H1 (cell line): ENCODE data around the gene CXCL17. TPM values are rescaled to one million over a fixed set of nuclear protein-coding genes. Genes with fewer than 3 reads are reported as not detected.

ENCODE experiments used
- CTCF ChIA-PET: fragments of 300-600 bp; sonication (Branson Sonifier 250); formaldehyde crosslinking; loops from one replicate; lab custom pipeline; 2021; ENCODE audit not compliant: partially characterized antibody; lab: Charles Lee
- POLR2A ChIA-PET: fragments of 300-600 bp; sonication (Branson Sonifier 250); formaldehyde crosslinking; loops from one replicate; lab custom pipeline; 2021; ENCODE audit warnings: inconsistent platforms; ENCODE audit not compliant: partially characterized antibody; lab: Charles Lee
- DNase-seq, 2 experiments: peaks; one replicate each; pipeline versions ENCODE4 v3.0.0 to v3.0.0-alpha.2; 2010 to 2022; ENCODE audit warnings: low spot score in 2 of 2, low read depth in 1 of 2, mixed read lengths in 1 of 2
- FAIRE-seq: peaks from 2 replicates; lab custom pipeline; 2011; peaks lifted over from hg19 to GRCh38; lab: Jason Lieb, UNC
- H2AFZ ChIP-seq: 2 replicates; pipeline ENCODE4 v1.8.1; 2012; ENCODE audit warnings: low read length, inconsistent platforms
- H2AK5ac ChIP-seq: 2 replicates; pipeline ENCODE4 v1.6.1; 2013; ENCODE audit warnings: low read depth, low read length
- H2BK120ac ChIP-seq: replicated peaks from 2 replicates; pipeline ENCODE3; 2013; ENCODE audit warnings: low read depth, low read length, inconsistent platforms
- H2BK12ac ChIP-seq: 2 replicates; pipeline ENCODE4 v1.6.1; 2013; ENCODE audit warnings: low read depth, low read length
- H2BK15ac ChIP-seq: 2 replicates; pipeline ENCODE4 v1.6.1; 2013; ENCODE audit warnings: low read length
- H2BK20ac ChIP-seq: 2 replicates; pipeline ENCODE4 v1.6.1; 2013; ENCODE audit warnings: low read length
- H2BK5ac ChIP-seq: 2 replicates; pipeline ENCODE4 v1.6.1; 2013; ENCODE audit warnings: low read depth, low read length
- H3K14ac ChIP-seq: 2 replicates; pipeline ENCODE4 v1.6.1; 2013; ENCODE audit warnings: inconsistent platforms; ENCODE audit not compliant: insufficient read length
- H3K18ac ChIP-seq: 2 replicates; pipeline ENCODE4 v1.6.1; 2013; ENCODE audit warnings: low read length; ENCODE audit errors: extremely low read depth
- H3K23ac ChIP-seq: 2 replicates; pipeline ENCODE4 v1.6.1; 2013; ENCODE audit warnings: inconsistent platforms; ENCODE audit not compliant: insufficient read length
- H3K23me2 ChIP-seq: 2 replicates; pipeline ENCODE4 v1.6.1; 2013; ENCODE audit warnings: low read depth, low read length
- H3K27ac ChIP-seq: 2 replicates; pipeline ENCODE4 v1.6.1; 2011; ENCODE audit warnings: low read depth, low read length, inconsistent platforms
- H3K27me3 ChIP-seq, 4 experiments: replicated peaks in 1 of 4; 1 replicate in 1 of 4; 2 replicates in 3 of 4; pipeline versions ENCODE4 v1.6.1 to v1.8.1; 2011 to 2013; ENCODE audit warnings: low read length in 3 of 4, mild to moderate bottlenecking in 3 of 4, inconsistent platforms in 2 of 4, mixed read lengths in 2 of 4, moderate library complexity in 1 of 4; ENCODE audit not compliant: control insufficient read depth in 3 of 4, insufficient read depth in 3 of 4; ENCODE audit errors: extremely low read depth in 1 of 4
- H3K36me3 ChIP-seq, 4 experiments: 2 replicates each; pipeline versions ENCODE4 v1.6.1 to v1.8.1; 2011 to 2013; ENCODE audit warnings: mild to moderate bottlenecking in 4 of 4, low read length in 3 of 4, moderate library complexity in 2 of 4, control low read depth in 1 of 4, inconsistent platforms in 1 of 4; ENCODE audit not compliant: insufficient read depth in 4 of 4, control insufficient read depth in 2 of 4
- H3K4ac ChIP-seq: replicated peaks from 2 replicates; pipeline ENCODE3; 2013; ENCODE audit warnings: low read length, low read depth, mixed read lengths, inconsistent platforms; ENCODE audit not compliant: insufficient read length
- H3K4me1 ChIP-seq, 4 experiments: replicated peaks in 1 of 4; 1 replicate in 1 of 4; 2 replicates in 3 of 4; pipeline versions ENCODE4 v1.6.1 to v1.8.1; 2011 to 2013; ENCODE audit warnings: low read length in 3 of 4, inconsistent platforms in 2 of 4, mixed read lengths in 1 of 4; ENCODE audit not compliant: insufficient read depth in 4 of 4, control insufficient read depth in 3 of 4
- H3K4me2 ChIP-seq, 2 experiments: 2 replicates each; pipeline versions ENCODE4 v1.6.1 to v1.8.1; 2011 to 2013; ENCODE audit warnings: low read depth in 2 of 2, low read length in 2 of 2, control low read depth in 1 of 2, inconsistent platforms in 1 of 2, mild to moderate bottlenecking in 1 of 2; ENCODE audit not compliant: insufficient read depth in 1 of 2
- H3K4me3 ChIP-seq, 4 experiments: fragments of 200-600, 300-600 bp in 1 of 4; sonication (generic), shearing (Covaris generic), sonication (Bioruptor Twin) in 1 of 4; 2 replicates each; pipeline versions ENCODE4 v1.5.1 to v1.8.1; 2011 to 2016; ENCODE audit warnings: low read length in 4 of 4, low read depth in 3 of 4, control low read depth in 2 of 4, inconsistent platforms in 2 of 4, mild to moderate bottlenecking in 2 of 4, mixed read lengths in 1 of 4, moderate library complexity in 1 of 4; ENCODE audit not compliant: insufficient read depth in 2 of 4; ENCODE audit errors: extremely low read depth in 1 of 4
- H3K56ac ChIP-seq: replicated peaks from 2 replicates; pipeline ENCODE3; 2013; ENCODE audit warnings: low read depth, mild to moderate bottlenecking, mixed read lengths, low read length, inconsistent platforms; ENCODE audit not compliant: insufficient read length
- H3K79me1 ChIP-seq: 2 replicates; pipeline ENCODE4 v1.6.1; 2013; ENCODE audit warnings: low read depth, low read length, control low read depth
- H3K79me2 ChIP-seq, 2 experiments: 2 replicates each; pipeline versions ENCODE4 v1.6.1 to v1.8.1; 2012 to 2013; ENCODE audit warnings: low read length in 2 of 2, mild to moderate bottlenecking in 2 of 2, inconsistent platforms in 1 of 2; ENCODE audit not compliant: insufficient read depth in 2 of 2, control insufficient read depth in 1 of 2
- H3K9ac ChIP-seq, 4 experiments: replicated peaks in 1 of 4; 1 replicate in 1 of 4; 2 replicates in 3 of 4; pipeline versions ENCODE4 v1.6.1 to v1.8.1; 2011 to 2013; ENCODE audit warnings: low read depth in 3 of 4, low read length in 3 of 4, control low read depth in 2 of 4, mild to moderate bottlenecking in 2 of 4, moderate library complexity in 2 of 4, inconsistent platforms in 1 of 4; ENCODE audit errors: extremely low read depth in 1 of 4
- H3K9me3 ChIP-seq, 2 experiments: 2 replicates each; pipeline versions ENCODE4 v1.6.1 to v1.8.1; 2012 to 2013; ENCODE audit warnings: mild to moderate bottlenecking in 2 of 2, moderate library complexity in 2 of 2, control low read depth in 1 of 2, inconsistent platforms in 1 of 2, low read depth in 1 of 2, low read length in 1 of 2, mixed read lengths in 1 of 2; ENCODE audit not compliant: insufficient read depth in 2 of 2
- H4K20me1 ChIP-seq, 2 experiments: replicated peaks in 1 of 2; 2 replicates each; pipeline versions ENCODE3 to v1.8.1; 2011 to 2013; ENCODE audit warnings: inconsistent platforms in 2 of 2, low read length in 2 of 2, mild to moderate bottlenecking in 1 of 2; ENCODE audit not compliant: insufficient read depth in 2 of 2, control insufficient read depth in 1 of 2
- H4K5ac ChIP-seq: 2 replicates; pipeline ENCODE4 v1.6.1; 2013; ENCODE audit warnings: low read length, low read depth, mixed read lengths, inconsistent platforms; ENCODE audit not compliant: insufficient read length
- H4K8ac ChIP-seq: 2 replicates; pipeline ENCODE4 v1.8.0; 2013; ENCODE audit warnings: mild to moderate bottlenecking, moderate library complexity, low read length, inconsistent platforms; ENCODE audit not compliant: insufficient read depth; ENCODE audit errors: extremely low read depth
- H4K91ac ChIP-seq: replicated peaks from 2 replicates; pipeline ENCODE3; 2013; ENCODE audit warnings: low read length, mixed read lengths, inconsistent platforms; ENCODE audit not compliant: insufficient read length
- EP300 ChIP-seq, 2 experiments: IDR thresholded peaks; 1 replicate in 1 of 2; 2 replicates in 1 of 2; pipeline ENCODE4 v1.6.1; 2011 to 2012; ENCODE audit warnings: low read depth in 2 of 2, low read length in 2 of 2, mild to moderate bottlenecking in 2 of 2, borderline replicate concordance in 1 of 2, inconsistent platforms in 1 of 2, moderate library complexity in 1 of 2
- GTF2F1 ChIP-seq: IDR thresholded peaks from 2 replicates; pipeline ENCODE4 v1.6.1; 2012; ENCODE audit warnings: low read depth, low read length, improper control_type of control experiment, borderline replicate concordance
- SP1 ChIP-seq: IDR thresholded peaks from 2 replicates; pipeline ENCODE4 v1.6.1; 2011; ENCODE audit warnings: low read depth, low read length
- WGBS, 2 experiments: shearing (Covaris generic) in 1 of 2; methylation state at CpG; one replicate each; pipeline versions ENCODE4 v1.1.6 to v1.1.7; 2013 to 2015; ENCODE audit warnings: low lambda C conversion rate in 2 of 2, mixed read lengths in 2 of 2, inconsistent platforms in 1 of 2, low coverage in 1 of 2, missing lambda C conversion rate in 1 of 2; ENCODE audit not compliant: insufficient replicate concordance in 2 of 2, insufficient coverage in 1 of 2, insufficient read length in 1 of 2; ENCODE audit errors: extremely low coverage in 1 of 2, missing lambda C conversion rate in 1 of 2; 5-methylcytosine and 5-hydroxymethylcytosine counted together
- polyA plus RNA-seq, 7 experiments: library from polyadenylated mRNA; depleted of rRNA in 3 of 7; stranded (reverse) in 5 of 7; unstranded in 2 of 7; fragments of >200 nt in 5 of 7; fragments of 200-250 nt in 2 of 7; gene quantifications; 1 replicate in 5 of 7; 2 replicates in 1 of 7; 4 replicates in 1 of 7; pipeline versions ENCODE4 v1.2.1 to v1.2.3, GENCODE V29; 2011 to 2013; ENCODE audit warnings: missing spikeins in 2 of 7, mixed read lengths in 2 of 7
- total RNA-seq: library from RNA; stranded (reverse); fragmentation: NEBNext Ultra II Directional; extraction: Animal tissue kit (Norgen Biotek cat#: 25700); gene quantifications from 2 replicates; pipeline ENCODE4 v1.2.1, GENCODE V29; 2021

CXCL17 gene
- total and polyA plus RNA-seq, 2 of the 8 experiments (the other 6 are each of a cell fraction or from before 2014, with no cell fraction given) = not detected

GRCh38 chr19:42443944-42444398, 1.2 kb upstream of the CXCL17 start:
- POLR2A ChIA-PET = interaction anchor here (0.9 kb wide), 1 partner anchor 42 kb away, joined by 3 read pairs; no protein-coding TSS in a partner anchor
- Histone ChIP-seq H2AK5ac (no peak overlapping the region), H2BK5ac (no peak overlapping the region), H2BK120ac (no peak overlapping the region), H3K4me1 (peaks cover 0 to 7% (median 0%) of the 10 kb centered on the region in 4 experiments; a peak in 2 of 7 replicates), H3K4ac (no peak overlapping the region), H3K36me3 (no peaks in the 10 kb centered on the region), H3K9ac (no peak overlapping the region), H4K91ac (no peak overlapping the region), H3K14ac (no peak overlapping the region), H3K56ac (no peak overlapping the region), H3K23me2 (no peaks in the 10 kb centered on the region; the same call in 1 of the 2 replicates), H3K27me3 (no peaks in the 10 kb centered on the region; a peak in 2 of 7 replicates), H3K23ac (no peak overlapping the region), H3K4me3 (no peak overlapping the region), H2BK20ac (no peak overlapping the region), H3K18ac (no peak overlapping the region), H3K9me3 (no peaks in the 10 kb centered on the region), H4K8ac (no peak overlapping the region), H3K79me1 (no peaks in the 10 kb centered on the region), H2AFZ (no peak overlapping the region), H3K27ac (no peak overlapping the region), H3K4me2 (no peak overlapping the region), H2BK15ac (no peak overlapping the region), H2BK12ac (no peak overlapping the region), H4K20me1 (no peaks in the 10 kb centered on the region), H3K79me2 (no peaks in the 10 kb centered on the region), H4K5ac (no peak overlapping the region)
- CTCF ChIA-PET = interaction anchor here (1.0 to 5.9 kb wide), 5 partner anchors 9 to 118 kb away, joined by 3 to 72 read pairs (median 4); partner anchors contain the start of genes CEACAM1 and LIPE
- no peak for TF ChIP-seq SP1
- no peak for TF ChIP-seq GTF2F1
- TF ChIP-seq EP300 (IDR thresholded peaks at IDR 0.05; ENCODE audit: borderline replicate concordance in 1 of 2, low read depth in 2 of 2, low read length in 2 of 2) = no peak
- WGBS, 2 experiments = 91% methylated on average over 4 of the region's 4 CpGs; no CpG with 5 or more reads in 1 of the 2 experiments
- FAIRE-seq (no peak), DNase-seq (no peak)
